GM12864 (cell line): ENCODE measurements around the gene SORCS2.

Experiments used
- DNase-seq: peaks from one replicate; pipeline ENCODE4 v3.0.0-alpha.2; 2011; ENCODE audit warnings: low read depth
- H3K4me3 ChIP-seq: 2 replicates; pipeline ENCODE4 v1.5.1; 2011; ENCODE audit warnings: mild to moderate bottlenecking, low read depth, low read length, control low read depth
- CTCF ChIP-seq: IDR thresholded peaks from 2 replicates; pipeline ENCODE4 v1.5.1; 2011; ENCODE audit warnings: low read depth, mild to moderate bottlenecking, moderate library complexity, low read length, control low read depth, inconsistent platforms; ENCODE audit errors: missing control alignments

SORCS2 gene

GRCh38 chr4:7722766-7723387, 530.5 kb downstream of the SORCS2 start:
- no peak overlapping the region for H3K4me3 ChIP-seq
- TF ChIP-seq CTCF: no peak
- DNase-seq: no peak

- TF ChIP-seq CTCF: no peak
- no peak for DNase-seq
- no peak overlapping the region for H3K4me3 ChIP-seq
Measured at GRCh38 chr4:7723625-7724024, 531.3 kb downstream of the SORCS2 start.

GRCh38 chr4:7725951-7726350, 533.6 kb downstream of the SORCS2 start:
- TF ChIP-seq CTCF: no peak
- DNase-seq: no peak
- no peak overlapping the region for H3K4me3 ChIP-seq

GRCh38 chr4:7726665-7727413, 534.5 kb downstream of the SORCS2 start:
- TF ChIP-seq CTCF: no peak
- H3K4me3 ChIP-seq: no peak overlapping the region
- DNase-seq: no peak

- H3K4me3 ChIP-seq: no peak overlapping the region
- no peak for DNase-seq
- no peak for TF ChIP-seq CTCF
Measured at GRCh38 chr4:7727749-7728148, 535.4 kb downstream of the SORCS2 start.

GRCh38 chr4:7731437-7731836, 539.1 kb downstream of the SORCS2 start:
- no peak for DNase-seq
- TF ChIP-seq CTCF: no peak
- H3K4me3 ChIP-seq: no peak overlapping the region

GRCh38 chr4:7732263-7732662, 539.9 kb downstream of the SORCS2 start:
- DNase-seq: no peak
- H3K4me3 ChIP-seq: no peak overlapping the region
- TF ChIP-seq CTCF: no peak
